ENCODE measurements around the gene CCDC159. TPM values are rescaled to one million over a fixed set of nuclear protein-coding genes. Genes with fewer than 3 reads are reported as not detected.

The CCDC159 gene
- total and polyA plus RNA-seq, 2 of the 13 experiments (the other 11 are each of a cell fraction or from before 2014, with no cell fraction given) = 1.7 to 6.3 TPM

DNA sequence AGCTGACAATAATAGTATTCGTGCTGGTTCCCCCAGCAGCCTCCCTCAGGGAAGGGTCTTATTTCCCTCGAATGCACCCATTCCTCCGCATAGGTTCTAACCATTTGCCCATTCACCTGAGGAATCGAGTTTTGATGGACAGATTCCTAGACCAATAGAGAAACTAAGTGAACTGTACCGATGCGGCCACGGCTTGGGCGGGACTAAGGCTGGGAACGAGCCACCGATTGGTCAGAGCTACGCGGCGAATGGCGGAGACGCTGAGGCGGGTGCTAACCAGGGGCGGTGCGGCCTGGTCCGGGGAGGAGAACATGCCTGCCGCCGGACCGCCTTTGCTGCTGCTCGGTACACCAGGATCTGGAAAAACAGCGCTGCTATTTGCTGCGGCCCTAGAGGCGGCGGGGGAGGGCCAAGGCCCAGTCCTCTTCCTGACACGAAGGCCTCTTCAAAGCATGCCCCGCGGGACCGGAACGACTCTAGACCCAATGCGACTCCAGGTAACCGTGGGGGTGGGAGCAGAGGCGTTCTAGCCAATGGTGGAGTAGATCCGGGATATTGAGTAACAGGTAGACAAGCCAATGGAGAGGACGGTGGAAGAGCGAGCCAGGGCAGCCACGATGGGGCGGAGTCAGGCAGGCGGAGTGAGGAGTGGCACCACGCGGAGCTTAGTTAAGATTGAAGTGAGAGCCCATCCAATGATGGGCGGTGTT lies 28.3 kb downstream of the CCDC159 start, which contains the start of gene SWSAP1 (continued):
- TF ChIP-seq, protein P1, sequence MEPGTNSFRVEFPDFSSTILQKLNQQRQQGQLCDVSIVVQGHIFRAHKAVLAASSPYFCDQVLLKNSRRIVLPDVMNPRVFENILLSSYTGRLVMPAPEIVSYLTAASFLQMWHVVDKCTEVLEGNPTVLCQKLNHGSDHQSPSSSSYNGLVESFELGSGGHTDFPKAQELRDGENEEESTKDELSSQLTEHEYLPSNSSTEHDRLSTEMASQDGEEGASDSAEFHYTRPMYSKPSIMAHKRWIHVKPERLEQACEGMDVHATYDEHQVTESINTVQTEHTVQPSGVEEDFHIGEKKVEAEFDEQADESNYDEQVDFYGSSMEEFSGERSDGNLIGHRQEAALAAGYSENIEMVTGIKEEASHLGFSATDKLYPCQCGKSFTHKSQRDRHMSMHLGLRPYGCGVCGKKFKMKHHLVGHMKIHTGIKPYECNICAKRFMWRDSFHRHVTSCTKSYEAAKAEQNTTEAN (CRISPR knock-in tag; conservative IDR thresholded peaks at IDR 0.05) = 0 out of 2 replicates have a peak, but pooled peaks have one; percentile 30
- TF ChIP-seq KLF6 (CRISPR knock-in tag; IDR thresholded peaks at IDR 0.05) = peak; percentile 87
- TF ChIP-seq PHB2 (IDR thresholded peaks at IDR 0.05; ENCODE audit: partially characterized antibody) = no peak
- TF ChIP-seq, protein P2, sequence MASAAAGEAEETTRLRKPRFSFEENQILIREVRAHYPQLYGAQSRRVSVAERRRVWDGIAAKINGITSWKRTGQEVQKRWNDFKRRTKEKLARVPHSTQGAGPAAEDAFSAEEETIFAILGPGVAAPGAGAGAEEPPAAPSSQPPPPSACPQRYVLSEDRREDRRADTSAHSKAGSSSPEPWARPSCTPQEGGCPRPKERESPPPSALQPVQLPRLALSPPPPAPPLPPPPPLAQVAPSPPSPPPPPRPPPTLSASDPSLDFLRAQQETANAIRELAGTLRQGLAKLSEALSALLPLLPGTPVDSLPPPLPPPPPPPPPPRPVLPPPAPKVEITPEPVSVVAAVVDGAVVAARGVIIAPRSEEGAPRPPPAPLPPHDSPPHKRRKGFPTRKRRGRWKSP (CRISPR knock-in tag; IDR thresholded peaks at IDR 0.05) = peak; percentile 76
- TF ChIP-seq ZNF614 (CRISPR knock-in tag; IDR thresholded peaks at IDR 0.05; ENCODE audit: borderline replicate concordance) = no peak
- peak; percentile 87; the same call in 1 of the 2 replicates for TF ChIP-seq MYC (CRISPR knock-in tag; IDR thresholded peaks at IDR 0.05; ENCODE audit: borderline replicate concordance)
- TF ChIP-seq, protein P3, sequence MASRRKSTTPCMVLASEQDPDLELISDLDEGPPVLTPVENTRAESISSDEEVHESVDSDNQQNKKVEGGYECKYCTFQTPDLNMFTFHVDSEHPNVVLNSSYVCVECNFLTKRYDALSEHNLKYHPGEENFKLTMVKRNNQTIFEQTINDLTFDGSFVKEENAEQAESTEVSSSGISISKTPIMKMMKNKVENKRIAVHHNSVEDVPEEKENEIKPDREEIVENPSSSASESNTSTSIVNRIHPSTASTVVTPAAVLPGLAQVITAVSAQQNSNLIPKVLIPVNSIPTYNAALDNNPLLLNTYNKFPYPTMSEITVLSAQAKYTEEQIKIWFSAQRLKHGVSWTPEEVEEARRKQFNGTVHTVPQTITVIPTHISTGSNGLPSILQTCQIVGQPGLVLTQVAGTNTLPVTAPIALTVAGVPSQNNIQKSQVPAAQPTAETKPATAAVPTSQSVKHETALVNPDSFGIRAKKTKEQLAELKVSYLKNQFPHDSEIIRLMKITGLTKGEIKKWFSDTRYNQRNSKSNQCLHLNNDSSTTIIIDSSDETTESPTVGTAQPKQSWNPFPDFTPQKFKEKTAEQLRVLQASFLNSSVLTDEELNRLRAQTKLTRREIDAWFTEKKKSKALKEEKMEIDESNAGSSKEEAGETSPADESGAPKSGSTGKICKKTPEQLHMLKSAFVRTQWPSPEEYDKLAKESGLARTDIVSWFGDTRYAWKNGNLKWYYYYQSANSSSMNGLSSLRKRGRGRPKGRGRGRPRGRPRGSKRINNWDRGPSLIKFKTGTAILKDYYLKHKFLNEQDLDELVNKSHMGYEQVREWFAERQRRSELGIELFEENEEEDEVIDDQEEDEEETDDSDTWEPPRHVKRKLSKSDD (CRISPR knock-in tag; IDR thresholded peaks at IDR 0.05; ENCODE audit: low read depth) = no peak
- TF ChIP-seq ATF1 (CRISPR knock-in tag; IDR thresholded peaks at IDR 0.05) = peak; percentile 86
- peak; percentile 78; the same call in 1 of the 2 replicates for TF ChIP-seq ZNF891 (CRISPR knock-in tag; IDR thresholded peaks at IDR 0.05)
- TF ChIP-seq ZNF224 (CRISPR knock-in tag; IDR thresholded peaks at IDR 0.05) = peak; percentile 88; the same call in 1 of the 2 replicates
- no peak for TF ChIP-seq SRSF9 (IDR thresholded peaks at IDR 0.05; ENCODE audit: borderline replicate concordance, insufficient read depth, low read depth, low read length, poor library complexity, severe bottlenecking)
- no peak for TF ChIP-seq CBX2 (IDR thresholded peaks at IDR 0.05; ENCODE audit: low read depth, low read length)
- no peak for TF ChIP-seq CBX2 (CRISPR knock-in tag; IDR thresholded peaks at IDR 0.05; ENCODE audit: low read depth)
- TF ChIP-seq, protein P4, sequence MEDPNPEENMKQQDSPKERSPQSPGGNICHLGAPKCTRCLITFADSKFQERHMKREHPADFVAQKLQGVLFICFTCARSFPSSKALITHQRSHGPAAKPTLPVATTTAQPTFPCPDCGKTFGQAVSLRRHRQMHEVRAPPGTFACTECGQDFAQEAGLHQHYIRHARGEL (CRISPR knock-in tag; IDR thresholded peaks at IDR 0.05) = no peak
- TF ChIP-seq MED8 (CRISPR knock-in tag; IDR thresholded peaks at IDR 0.05; ENCODE audit: insufficient replicate concordance) = no peak
- no peak for TF ChIP-seq SMAD1 (CRISPR knock-in tag; IDR thresholded peaks at IDR 0.05; ENCODE audit: borderline replicate concordance, low read depth)
- TF ChIP-seq CBX1 (IDR thresholded peaks at IDR 0.05; ENCODE audit: low read depth) = peak; percentile 31
- TF ChIP-seq FIP1L1 (IDR thresholded peaks at IDR 0.05; ENCODE audit: borderline replicate concordance, insufficient read depth, low read depth, low read length) = no peak
- TF ChIP-seq ZNF232 (CRISPR knock-in tag; IDR thresholded peaks at IDR 0.05; ENCODE audit: borderline replicate concordance) = peak; percentile 50; the same call in 1 of the 2 replicates
- TF ChIP-seq CHD2 (IDR thresholded peaks at IDR 0.05; ENCODE audit: low read depth, low read length) = no peak
- TF ChIP-seq IRX3 (CRISPR knock-in tag; IDR thresholded peaks at IDR 0.05; ENCODE audit: borderline replicate concordance, low read depth) = 0 out of 2 replicates have a peak, but pooled peaks have one; percentile 34
- TF ChIP-seq FOXA1 (IDR thresholded peaks at IDR 0.05) = no peak
- 0 out of 2 replicates have a peak, but pooled peaks have one; percentile 17 for TF ChIP-seq FOXA1 (CRISPR knock-in tag; IDR thresholded peaks at IDR 0.05)
- peak; percentile 64; the same call in 1 of the 2 replicates for TF ChIP-seq ZNF589 (CRISPR knock-in tag; conservative IDR thresholded peaks at IDR 0.05)
- TF ChIP-seq ZFP62 (CRISPR knock-in tag; IDR thresholded peaks at IDR 0.05) = no peak
- no peak for TF ChIP-seq ZNF577 (CRISPR knock-in tag; IDR thresholded peaks at IDR 0.05; ENCODE audit: borderline replicate concordance, low read depth)
